Measurements from ENCODE around the gene TOMM40L.
A peak's percentile ranks its signal among the peaks of the same experiment; 100 is the strongest.

TOMM40L gene

GRCh38 chr1:161201836-161202712 is 23.8 kb upstream of the TOMM40L start, which contains the start of gene NDUFS2:
Gene NDUFS2 (plus strand): TSS chr1:161202367. CDS start chr1:161202386, 19 bp downstream.
- Mint-ChIP-seq H3K36me3 (ENCODE audit: low read depth) (peaks cover 34% of the 10 kb centered on the region), H3K27me3 (ENCODE audit: low read depth) (no peaks in the 10 kb centered on the region), H3K4me1 (ENCODE audit: low read depth) (peaks cover 62% of the 10 kb centered on the region), H3K4me3 (peak within 1 kb of the TSS; percentile 95), H3K27ac (peak within 1 kb of the TSS; percentile 96), H3K9me3 (no peaks in the 10 kb centered on the region)

- H3K4me3 Mint-ChIP-seq, result no peak overlapping the region
- H3K4me1 Mint-ChIP-seq (ENCODE audit: low read depth), result peaks cover 43% of the 10 kb centered on the region
Observed at GRCh38 chr1:161206411-161207140, 19.3 kb upstream of the TOMM40L start.

GRCh38 chr1:161207173-161207572 is 18.7 kb upstream of the TOMM40L start:
- Mint-ChIP-seq H3K4me3 (no peak overlapping the region), H3K9me3 (no peaks in the 10 kb centered on the region), H3K36me3 (ENCODE audit: low read depth) (peaks cover 59% of the 10 kb centered on the region), H3K27ac (no peak overlapping the region), H3K4me1 (ENCODE audit: low read depth) (peaks cover 40% of the 10 kb centered on the region), H3K27me3 (ENCODE audit: low read depth) (no peaks in the 10 kb centered on the region)

More at GRCh38 chr1:161206411-161207140, 19.3 kb upstream of the TOMM40L start:
- Mint-ChIP-seq H3K27ac (peak overlapping the region; percentile 38), H3K36me3 (ENCODE audit: low read depth) (peaks cover 54% of the 10 kb centered on the region), H3K9me3 (no peaks in the 10 kb centered on the region), H3K27me3 (ENCODE audit: low read depth) (no peaks in the 10 kb centered on the region)

- Mint-ChIP-seq H3K4me3 (no peak overlapping the region), H3K27ac (peak overlapping the region; percentile 27), H3K4me1 (ENCODE audit: low read depth) (peaks cover 33% of the 10 kb centered on the region), H3K9me3 (no peaks in the 10 kb centered on the region), H3K36me3 (ENCODE audit: low read depth) (peaks cover 62% of the 10 kb centered on the region), H3K27me3 (ENCODE audit: low read depth) (no peaks in the 10 kb centered on the region)
Observed at GRCh38 chr1:161209790-161210409, 16.0 kb upstream of the TOMM40L start.

- no peak overlapping the region for H3K4me3 Mint-ChIP-seq
- peaks cover 44% of the 10 kb centered on the region for H3K36me3 Mint-ChIP-seq (ENCODE audit: low read depth)
- no peaks in the 10 kb centered on the region for H3K27me3 Mint-ChIP-seq (ENCODE audit: low read depth)
- no peaks in the 10 kb centered on the region for H3K9me3 Mint-ChIP-seq
- peaks cover 35% of the 10 kb centered on the region for H3K4me1 Mint-ChIP-seq (ENCODE audit: low read depth)
- peak overlapping the region; percentile 12 for H3K27ac Mint-ChIP-seq
Observed at GRCh38 chr1:161214369-161214768, 11.5 kb upstream of the TOMM40L start.

GRCh38 chr1:161215076-161215475 is 10.8 kb upstream of the TOMM40L start, which contains the start of gene FCER1G:
Gene FCER1G (plus strand): TSS chr1:161215295. CDS start chr1:161215322, 27 bp downstream.
- Mint-ChIP-seq H3K4me3 (peak within 1 kb of the TSS; percentile 12), H3K27me3 (ENCODE audit: low read depth) (no peaks in the 10 kb centered on the region), H3K4me1 (ENCODE audit: low read depth) (peaks cover 29% of the 10 kb centered on the region), H3K27ac (peak within 1 kb of the TSS; percentile 52), H3K9me3 (no peaks in the 10 kb centered on the region), H3K36me3 (ENCODE audit: low read depth) (peaks cover 37% of the 10 kb centered on the region)

GRCh38 chr1:161216945-161217712 is 8.7 kb upstream of the TOMM40L start:
- no peak overlapping the region for H3K27ac Mint-ChIP-seq
- no peaks in the 10 kb centered on the region for H3K27me3 Mint-ChIP-seq (ENCODE audit: low read depth)
- H3K36me3 Mint-ChIP-seq (ENCODE audit: low read depth), result peaks cover 26% of the 10 kb centered on the region
- peaks cover 31% of the 10 kb centered on the region for H3K4me1 Mint-ChIP-seq (ENCODE audit: low read depth)
- no peaks in the 10 kb centered on the region for H3K9me3 Mint-ChIP-seq
- H3K4me3 Mint-ChIP-seq, result no peak overlapping the region

GRCh38 chr1:161217831-161218230 is 8.0 kb upstream of the TOMM40L start:
- Mint-ChIP-seq H3K4me3 (no peak overlapping the region), H3K36me3 (ENCODE audit: low read depth) (peaks cover 22% of the 10 kb centered on the region), H3K27ac (no peak overlapping the region), H3K27me3 (ENCODE audit: low read depth) (no peaks in the 10 kb centered on the region), H3K4me1 (ENCODE audit: low read depth) (peaks cover 31% of the 10 kb centered on the region), H3K9me3 (no peaks in the 10 kb centered on the region)

GRCh38 chr1:161218301-161219077 is 7.4 kb upstream of the TOMM40L start:
- Mint-ChIP-seq H3K4me3 (no peak overlapping the region), H3K36me3 (ENCODE audit: low read depth) (peaks cover 16% of the 10 kb centered on the region), H3K9me3 (no peaks in the 10 kb centered on the region), H3K4me1 (ENCODE audit: low read depth) (peaks cover 31% of the 10 kb centered on the region), H3K27me3 (ENCODE audit: low read depth) (no peaks in the 10 kb centered on the region), H3K27ac (no peak overlapping the region)

- Mint-ChIP-seq H3K27ac (no peak overlapping the region), H3K4me1 (ENCODE audit: low read depth) (peaks cover 26% of the 10 kb centered on the region), H3K36me3 (ENCODE audit: low read depth) (peaks cover 8% of the 10 kb centered on the region), H3K27me3 (ENCODE audit: low read depth) (no peaks in the 10 kb centered on the region), H3K4me3 (no peak overlapping the region), H3K9me3 (no peaks in the 10 kb centered on the region)
Observed at GRCh38 chr1:161219078-161219892, 6.6 kb upstream of the TOMM40L start.

GRCh38 chr1:161220002-161220401 is 5.9 kb upstream of the TOMM40L start:
- H3K9me3 Mint-ChIP-seq, result no peaks in the 10 kb centered on the region
- H3K27me3 Mint-ChIP-seq (ENCODE audit: low read depth), result no peaks in the 10 kb centered on the region
- H3K36me3 Mint-ChIP-seq (ENCODE audit: low read depth), result peaks cover 3% of the 10 kb centered on the region
- H3K4me1 Mint-ChIP-seq (ENCODE audit: low read depth), result peaks cover 23% of the 10 kb centered on the region
- no peak overlapping the region for H3K4me3 Mint-ChIP-seq
- H3K27ac Mint-ChIP-seq, result no peak overlapping the region

- no peak overlapping the region for H3K4me3 Mint-ChIP-seq
- no peak overlapping the region for H3K27ac Mint-ChIP-seq
- H3K4me1 Mint-ChIP-seq (ENCODE audit: low read depth), result peaks cover 29% of the 10 kb centered on the region
Observed at GRCh38 chr1:161222175-161223019, 3.5 kb upstream of the TOMM40L start.

More at GRCh38 chr1:161222175-161223019, 3.5 kb upstream of the TOMM40L start:
- Mint-ChIP-seq H3K27me3 (ENCODE audit: low read depth) (no peaks in the 10 kb centered on the region), H3K36me3 (ENCODE audit: low read depth) (peaks cover 1% of the 10 kb centered on the region), H3K9me3 (no peaks in the 10 kb centered on the region)

Data from T-helper 1 cell treated with Interleukin-12 subunit alpha and Interleukin-12 subunit beta and Interleukin-4 antibody, amounts not matched to agents 30 μg/mL and 1 μg/mL, for 36 hours (primary cell).